HepG2 (cell line): ENCODE measurements around the gene MRPL20. TPM values are rescaled to one million over a fixed set of nuclear protein-coding genes. Genes with fewer than 3 reads are reported as not detected.

Source experiments
- EP300 ChIP-seq, 3 experiments: sonication (generic) in 1 of 3; formaldehyde crosslinking in 1 of 3; IDR thresholded peaks; 2 replicates each; pipeline versions ENCODE4 v1.5.1 to v1.6.1; 2011 to 2020; ENCODE audit warnings: low read depth in 2 of 3, low read length in 2 of 3, borderline replicate concordance in 1 of 3, improper control_type of control experiment in 1 of 3, mild to moderate bottlenecking in 1 of 3, missing genetic modification reagents in 1 of 3, moderate library complexity in 1 of 3
- EZH2 ChIP-seq: conservative IDR thresholded peaks from 2 replicates; pipeline ENCODE4 v1.6.1; 2012; ENCODE audit warnings: mild to moderate bottlenecking, low read depth, low read length, moderate library complexity
- MXD1 ChIP-seq: sonication (generic); formaldehyde crosslinking; IDR thresholded peaks from 2 replicates; pipeline ENCODE4 v1.4.0; 2020; ENCODE audit warnings: mild to moderate bottlenecking, missing genetic modification reagents
- REST ChIP-seq, 2 experiments: IDR thresholded peaks; 2 replicates each; pipeline ENCODE4 v1.6.1; 2011 to 2012; ENCODE audit warnings: low read length in 2 of 2, borderline replicate concordance in 1 of 2, low read depth in 1 of 2, mild to moderate bottlenecking in 1 of 2, moderate library complexity in 1 of 2
- ZNF281 ChIP-seq: sonication (generic); formaldehyde crosslinking; IDR thresholded peaks from 2 replicates; pipeline ENCODE4 v1.4.0; 2020; ENCODE audit warnings: missing genetic modification reagents, borderline replicate concordance
- ZNF431 ChIP-seq: sonication (generic); formaldehyde crosslinking; IDR thresholded peaks from 2 replicates; pipeline ENCODE4 v1.9.0; 2022; ENCODE audit warnings: missing genetic modification reagents, low read depth, mild to moderate bottlenecking, borderline replicate concordance
- ZNF674 ChIP-seq: sonication (generic); formaldehyde crosslinking; IDR thresholded peaks from 2 replicates; pipeline ENCODE4 v1.5.0; 2020; ENCODE audit warnings: low read depth, mild to moderate bottlenecking, missing genetic modification reagents
- polyA plus RNA-seq, 8 experiments: library from polyadenylated mRNA; depleted of rRNA in 3 of 8; stranded (reverse) in 7 of 8; unstranded in 1 of 8; fragments of >200 nt; fragmentation: Illumina TruSeq in 4 of 8; extraction: Trizol in 4 of 8; gene quantifications; 2 replicates each; pipeline versions ENCODE4 v1.2.1 to v1.2.3, GENCODE V29; 2011 to 2016; ENCODE audit warnings: low read depth in 4 of 8, missing spikeins in 1 of 8, mixed read lengths in 1 of 8; ENCODE audit not compliant: insufficient read depth in 1 of 8
- total RNA-seq, 5 experiments: library from RNA; depleted of rRNA; stranded (reverse); fragments of >200 nt; fragmentation: Illumina TruSeq; extraction: Trizol; gene quantifications; 2 replicates each; pipeline ENCODE4 v1.2.3, GENCODE V29; 2016; ENCODE audit warnings: low read depth in 1 of 5

Gene MRPL20
- total and polyA plus RNA-seq, 2 of the 13 experiments (the other 11 are each of a cell fraction or from before 2014, with no cell fraction given): 59.2 to 127 TPM

DNA sequence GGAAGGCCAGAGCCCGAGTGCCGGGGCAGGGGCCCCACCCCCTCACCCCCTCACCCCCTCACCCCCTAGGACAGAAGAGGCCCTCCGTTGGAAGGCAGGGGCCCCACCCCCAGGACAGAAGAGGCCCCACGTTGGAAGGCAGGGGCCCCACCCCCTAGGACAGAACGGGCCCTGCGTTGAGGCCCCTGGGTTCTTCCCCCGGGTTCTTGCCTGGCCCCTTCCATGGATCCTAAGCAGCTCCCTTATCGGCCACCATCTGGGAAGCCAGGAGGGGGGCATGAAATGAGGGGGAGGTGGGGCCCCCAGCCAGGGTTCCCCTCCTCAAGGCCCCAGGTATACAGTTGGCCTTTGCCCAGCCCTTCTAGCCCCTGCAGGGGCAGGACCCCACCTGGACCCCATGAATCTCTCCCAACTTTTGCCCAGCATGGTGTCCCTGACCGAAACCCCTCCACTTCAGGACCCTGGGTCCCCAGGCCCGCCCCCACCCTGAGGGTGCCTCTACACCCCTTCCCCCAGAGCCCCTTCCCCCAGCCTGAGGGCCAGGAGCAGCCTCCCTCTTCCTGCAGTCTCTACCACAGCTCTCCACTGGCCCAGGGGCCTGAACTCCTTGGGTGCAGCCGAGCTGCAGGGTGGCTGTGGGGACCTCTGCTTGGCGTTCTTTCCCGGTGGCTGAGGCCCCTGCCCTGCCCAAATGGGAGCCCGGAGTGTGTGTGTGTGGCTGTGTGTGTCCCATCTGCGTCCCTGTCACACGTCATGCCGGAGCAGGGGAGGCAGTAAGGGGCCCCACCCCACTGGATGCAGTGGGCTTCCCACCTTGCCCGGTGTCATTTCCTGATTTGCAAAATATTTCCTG lies 24.1 kb upstream of the MRPL20 start (continued):
- TF ChIP-seq REST (IDR thresholded peaks at IDR 0.05; ENCODE audit: borderline replicate concordance in 1 of 2, low read depth in 1 of 2, low read length in 2 of 2) (no peak), ZNF674 (CRISPR knock-in tag) (no peak), EP300 (IDR thresholded peaks at IDR 0.05; ENCODE audit: low read depth in 2 of 2, low read length in 2 of 2) (0 out of 4 replicates have a peak, but pooled peaks of 1 of the 2 experiments have one; percentile 34), EP300 (CRISPR knock-in tag; IDR thresholded peaks at IDR 0.05; ENCODE audit: borderline replicate concordance) (no peak), ZNF431 (CRISPR knock-in tag) (no peak), EZH2 (no peak), MXD1 (CRISPR knock-in tag) (no peak; the same call in 1 of the 2 replicates), ZNF281 (CRISPR knock-in tag) (peak; percentile 32; the same call in 1 of the 2 replicates)
